Measurements from ENCODE around the gene PRRT2.

The PRRT2 gene

GRCh38 chr16:29863669-29863984 is 51.6 kb downstream of the PRRT2 start:
- no peak for FAIRE-seq

DNA sequence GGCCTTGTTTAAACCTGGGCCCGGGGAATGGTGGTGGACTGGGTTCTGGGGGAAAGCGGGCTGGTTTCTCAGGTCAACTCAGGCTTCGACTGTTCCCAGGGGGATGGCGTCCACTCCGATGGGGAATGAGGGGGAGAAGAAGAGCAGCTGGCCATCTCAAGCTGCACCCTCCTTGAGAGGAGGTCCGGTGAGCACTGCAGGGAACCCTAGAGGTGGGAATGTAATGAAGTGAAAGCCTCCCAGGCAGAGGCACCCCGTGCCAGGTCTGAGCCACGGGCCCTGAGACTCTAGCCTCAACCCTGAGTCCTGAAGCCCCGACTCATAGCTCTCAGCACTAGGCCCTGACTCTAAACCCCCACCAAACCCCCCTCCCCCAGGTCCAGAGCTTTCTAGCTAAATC is 52.2 kb downstream of the PRRT2 start:
- no peak for FAIRE-seq

Data from TTC549 (cell line).